K562 (cell line): Measurements from ENCODE around the gene RUNDC1. TPM values are rescaled to one million over a fixed set of nuclear protein-coding genes. Genes with fewer than 3 reads are reported as not detected.

Source experiments
- ARNT ChIP-seq, 2 experiments: fragments of 450-650 bp; IDR thresholded peaks; 2 replicates each; pipeline ENCODE4 v1.6.1; 2016; ENCODE audit warnings: mild to moderate bottlenecking in 1 of 2
- ATF7 ChIP-seq: fragments of 450-650 bp; IDR thresholded peaks from 2 replicates; pipeline ENCODE4 v1.7.1; 2014; ENCODE audit warnings: mild to moderate bottlenecking, moderate library complexity
- BDP1 ChIP-seq: IDR thresholded peaks from 3 replicates; pipeline ENCODE4 v1.6.1; 2011; ENCODE audit not compliant: insufficient read length, insufficient read depth
- CC2D1A ChIP-seq: fragments of 450-650 bp; IDR thresholded peaks from 2 replicates; pipeline ENCODE4 v1.6.1; 2017; ENCODE audit warnings: mild to moderate bottlenecking
- CHD1 ChIP-seq: fragments of 200-600 bp; sonication (generic); IDR thresholded peaks from one replicate; pipeline ENCODE4 v1.6.1; 2012; ENCODE audit warnings: mild to moderate bottlenecking, moderate library complexity, low read length, inconsistent platforms
- CREB3L1 ChIP-seq: fragments of 450-650 bp; IDR thresholded peaks from 2 replicates; pipeline ENCODE4 v1.6.1; 2014; ENCODE audit warnings: low read depth, mild to moderate bottlenecking, moderate library complexity, borderline replicate concordance
- CTCF ChIP-seq, 3 experiments: IDR thresholded peaks in 2 of 3; conservative IDR thresholded peaks in 1 of 3; 2 replicates each; pipeline ENCODE4 v1.5.1; 2011 to 2012; ENCODE audit warnings: low read length in 3 of 3, mild to moderate bottlenecking in 3 of 3, control low read depth in 2 of 3, improper control_type of control experiment in 1 of 3, inconsistent platforms in 1 of 3, low read depth in 1 of 3, mixed read lengths in 1 of 3, moderate library complexity in 1 of 3; ENCODE audit not compliant: insufficient read depth in 2 of 3
- FOXP1 ChIP-seq: sonication (generic); formaldehyde crosslinking; IDR thresholded peaks from 2 replicates; pipeline ENCODE4 v1.8.0; 2022; ENCODE audit warnings: mild to moderate bottlenecking, missing genetic modification reagents
- HDAC1 ChIP-seq, 2 experiments: fragments of 450-650 bp; IDR thresholded peaks; 2 replicates each; pipeline ENCODE4 v1.6.1; 2016 to 2017; ENCODE audit warnings: inconsistent platforms in 1 of 2, mild to moderate bottlenecking in 1 of 2, moderate library complexity in 1 of 2
- HMGN3 ChIP-seq: IDR thresholded peaks from 2 replicates; pipeline ENCODE4 v1.6.1; 2011; ENCODE audit warnings: borderline replicate concordance, low read depth, mild to moderate bottlenecking, mixed read lengths, low read length; ENCODE audit not compliant: insufficient read length; ENCODE audit errors: extremely low read depth
- KHSRP ChIP-seq: fragments of 450-650 bp; IDR thresholded peaks from 2 replicates; pipeline ENCODE4 v1.6.1; 2017
- MTA3 ChIP-seq: fragments of 450-650 bp; formaldehyde crosslinking; IDR thresholded peaks from 2 replicates; pipeline ENCODE4 v1.6.1; 2017; ENCODE audit warnings: mild to moderate bottlenecking, borderline replicate concordance
- MXI1 ChIP-seq: IDR thresholded peaks from 2 replicates; pipeline ENCODE4 v1.6.1; 2011; ENCODE audit warnings: low read depth, mild to moderate bottlenecking, improper control_type of control experiment, low read length
- POLR2A ChIP-seq: fragments of 450-650 bp; conservative IDR thresholded peaks from 2 replicates; pipeline ENCODE4 v1.6.1; 2016
- POLR2G ChIP-seq: fragments of 200-400 bp; formaldehyde crosslinking; IDR thresholded peaks from 2 replicates; pipeline ENCODE4 v1.6.1; 2017; ENCODE audit warnings: low read depth, mild to moderate bottlenecking, antibody characterized with exemption, low read length, moderate library complexity
- ZBTB43 ChIP-seq: sonication (generic); formaldehyde crosslinking; IDR thresholded peaks from 2 replicates; pipeline ENCODE4 v1.8.0; 2023; ENCODE audit warnings: mild to moderate bottlenecking, missing genetic modification reagents
- ZNF507 ChIP-seq: conservative IDR thresholded peaks from 2 replicates; pipeline ENCODE4 v1.6.1; 2017; ENCODE audit warnings: missing genetic modification characterization, missing compliant biosample characterization
- ZNF592 ChIP-seq: fragments of 450-650 bp; IDR thresholded peaks from 2 replicates; pipeline ENCODE4 v1.6.1; 2017; ENCODE audit warnings: antibody characterized with exemption, mild to moderate bottlenecking
- ZNF785 ChIP-seq: fragments of 250-450 bp; sonication (Bioruptor Pico); IDR thresholded peaks from 2 replicates; pipeline ENCODE4 v1.4.0; 2020; ENCODE audit warnings: mild to moderate bottlenecking
- polyA plus RNA-seq, 8 experiments: library from polyadenylated mRNA; depleted of rRNA in 4 of 8; stranded (reverse) in 5 of 8; unstranded in 3 of 8; fragments of >200 nt; fragmentation: Nextera tagmentation in 2 of 8; fragmentation: Illumina TruSeq in 1 of 8; extraction: Ambion mirVana in 2 of 8; extraction: Trizol in 1 of 8; gene quantifications; 2 replicates each; pipeline versions ENCODE4 v1.2.1 to v1.2.3, GENCODE V29; 2011 to 2014; ENCODE audit warnings: inconsistent platforms in 1 of 8, missing spikeins in 1 of 8
- total RNA-seq, 7 experiments: library from RNA; depleted of rRNA in 6 of 7; stranded (reverse); fragments of >200 nt in 6 of 7; fragmentation: Illumina TruSeq in 2 of 7; extraction: Trizol in 2 of 7; gene quantifications; 2 replicates each; pipeline versions ENCODE4 v1.2.1 to v1.2.3, GENCODE V29; 2011 to 2021; ENCODE audit warnings: low replicate concordance in 1 of 7

RUNDC1 gene
- total and polyA plus RNA-seq, 9 of the 15 experiments (the other 6 are each of a cell fraction or from before 2014, with no cell fraction given) = 3.4 to 12.6 (median 9.4) TPM

GRCh38 chr17:43006639-43007551 lies 26.5 kb downstream of the RUNDC1 start, which contains the start of gene IFI35 (continued):
- TF ChIP-seq CTCF (IDR thresholded peaks at IDR 0.05 in 2 of 3, conservative IDR thresholded peaks at IDR 0.05 in 1 of 3; ENCODE audit: insufficient read depth in 2 of 3, low read depth in 1 of 3, low read length in 3 of 3) (peak; percentile 75 to 82 (median 79)), CC2D1A (peak; percentile 70), KHSRP (no peak), MXI1 (peak; percentile 82; the same call in 1 of the 2 replicates), POLR2A (peak; percentile 71), FOXP1 (no peak), HDAC1 (IDR thresholded peaks at IDR 0.05) (peak in 1 of 2 experiments; percentile 55; a peak in 2 of 4 replicates), ZNF507 (tag) (no peak), ARNT (IDR thresholded peaks at IDR 0.05) (0 out of 4 replicates have a peak, but pooled peaks of 1 of the 2 experiments have one; percentile 16), CREB3L1 (peak; percentile 38; the same call in 1 of the 2 replicates), ZNF785 (CRISPR knock-in tag) (no peak), POLR2G (peak; percentile 59), BDP1 (no peak), MTA3 (peak; percentile 44; the same call in 1 of the 2 replicates), ATF7 (peak; percentile 19; the same call in 1 of the 2 replicates), HMGN3 (no peak), CHD1 (no peak), ZNF592 (0 out of 2 replicates have a peak, but pooled peaks have one; percentile 26), ZBTB43 (CRISPR knock-in tag) (no peak)
